DND-41 (cell line): ENCODE results near the gene ERGIC1.

Experiments
- CTCF ChIP-seq: IDR thresholded peaks from 2 replicates; pipeline ENCODE4 v1.5.1; 2012; ENCODE audit warnings: borderline replicate concordance, low read length, moderate library complexity, mild to moderate bottlenecking; ENCODE audit not compliant: poor library complexity, severe bottlenecking; ENCODE audit errors: extremely low read depth
- EZH2 ChIP-seq: IDR thresholded peaks from 3 replicates; pipeline ENCODE4 v1.6.1; 2012; ENCODE audit warnings: borderline replicate concordance, low read depth, mild to moderate bottlenecking, moderate library complexity, low read length, inconsistent platforms; ENCODE audit not compliant: severe bottlenecking

- TF ChIP-seq CTCF (no peak), EZH2 (no peak)
Observed at GRCh38 chr5:172797771-172798191, 36.3 kb upstream of the ERGIC1 start.
